OCI-LY1 (cell line): ENCODE results near the gene PREB.

Source experiments
- CTCF ChIP-seq: fragments of 200-600 bp; sonication (generic), shearing (Covaris generic); IDR thresholded peaks from 2 replicates; pipeline ENCODE4 v1.5.1; 2017; ENCODE audit warnings: mild to moderate bottlenecking, antibody characterized with exemption, low read length, moderate library complexity, mixed read lengths
- EZH2 ChIP-seq: fragments of 200-600 bp; sonication (generic), shearing (Covaris generic); IDR thresholded peaks from 2 replicates; pipeline ENCODE4 v1.8.0; 2017; ENCODE audit warnings: borderline replicate concordance, mixed run types, mild to moderate bottlenecking, antibody characterized with exemption, low read length, moderate library complexity, mixed read lengths

- TF ChIP-seq CTCF = no peak
- TF ChIP-seq EZH2 = no peak
Observed at GRCh38 chr2:27123302-27124150, 10.9 kb downstream of the PREB start, which contains the start of gene ABHD1.
